IPS DF 4.7 (cell line): ENCODE measurements around the gene KRTAP5-4.
"Not testable (repeated sequence)": the region's sequence is repeated elsewhere in the genome, so short reads cannot be mapped to it uniquely, and the experiment has no call there.

ENCODE experiments used
- DNase-seq: peaks from one replicate; pipeline ENCODE4 v3.0.0-alpha.2; 2013; ENCODE audit warnings: low spot score; ENCODE audit errors: extremely low read depth

The KRTAP5-4 gene, protein sequence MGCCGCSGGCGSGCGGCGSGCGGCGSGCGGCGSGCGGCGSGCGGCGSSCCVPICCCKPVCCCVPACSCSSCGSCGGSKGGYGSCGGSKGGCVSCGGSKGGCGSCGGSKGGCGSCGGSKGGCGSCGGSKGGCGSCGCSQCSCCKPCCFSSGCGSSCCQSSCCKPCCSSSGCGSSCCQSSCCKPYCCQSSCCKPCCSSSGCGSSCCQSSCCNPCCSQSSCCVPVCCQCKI

GRCh38 chr11:1622086-1622485 is at the start of gene KRTAP5-4:
Gene KRTAP5-4 (minus strand): TSS chr11:1622138. CDS start chr11:1622093, 45 bp downstream.
- DNase-seq, result no peak

DNA sequence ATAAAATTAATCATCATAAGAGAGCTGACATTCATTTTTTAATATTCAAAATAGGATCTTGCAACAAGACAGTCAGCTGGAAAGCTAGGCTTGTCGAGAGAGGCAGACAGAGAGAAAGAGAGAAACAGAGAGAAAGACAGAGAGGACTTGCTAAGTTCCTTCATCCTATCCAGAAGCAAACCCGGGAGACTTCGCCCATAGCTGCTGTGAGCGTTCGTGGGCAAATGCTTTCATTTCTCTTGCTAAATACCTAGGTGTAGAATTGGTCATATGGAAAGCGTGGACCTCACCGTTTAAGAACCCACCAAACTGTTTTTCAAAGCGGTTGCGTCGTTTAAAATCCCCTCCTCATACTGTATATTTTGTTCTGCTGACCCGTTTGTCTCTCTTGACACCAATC is 49.7 kb upstream of the KRTAP5-4 start:
- no peak for DNase-seq

DNA sequence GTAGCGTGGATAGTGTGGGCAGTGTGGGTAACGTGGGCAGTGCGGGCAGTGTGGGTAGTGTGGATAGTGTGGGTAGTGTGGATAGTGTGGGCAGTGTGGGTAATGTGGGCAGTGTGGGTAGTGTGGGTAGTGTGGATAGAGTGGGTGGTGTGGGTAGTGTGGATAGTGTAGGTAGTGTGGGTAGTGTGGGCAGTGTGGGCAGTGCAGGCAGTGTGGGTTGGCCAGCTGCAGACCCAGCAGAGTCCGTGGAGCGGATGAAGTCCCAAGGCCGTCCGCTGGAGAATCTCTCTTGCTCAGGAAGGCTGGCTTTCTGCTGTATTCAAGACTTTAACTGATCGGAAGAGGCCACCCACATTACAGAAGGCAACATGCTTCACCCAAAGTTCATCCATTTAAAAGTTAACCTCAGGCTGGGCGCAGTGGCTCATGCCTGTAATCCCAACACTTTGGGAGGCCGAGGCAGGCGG is 49.0 kb upstream of the KRTAP5-4 start:
- no peak for DNase-seq

DNA sequence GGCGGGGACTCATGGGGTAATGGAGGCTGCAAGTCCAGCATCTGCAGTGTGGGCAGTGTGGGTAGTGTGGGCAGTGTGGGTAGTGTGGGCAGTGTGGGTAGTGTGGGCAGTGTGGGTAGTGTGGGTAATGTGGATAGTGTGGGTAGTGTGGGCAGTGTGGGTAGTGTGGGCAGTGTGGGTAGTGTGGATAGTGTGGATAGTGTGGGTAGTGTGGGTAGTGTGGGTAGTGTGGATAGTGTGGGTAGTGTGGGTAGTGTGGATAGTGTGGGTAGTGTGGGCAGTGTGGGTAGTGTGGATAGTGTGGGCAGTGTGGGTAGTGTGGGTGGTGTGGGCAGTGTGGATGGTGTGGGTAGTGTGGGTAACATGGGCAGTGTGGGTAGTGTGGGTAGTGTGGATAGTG is 48.5 kb upstream of the KRTAP5-4 start:
- not testable (repeated sequence) for DNase-seq

GRCh38 chr11:1669546-1670218 is 47.7 kb upstream of the KRTAP5-4 start:
- DNase-seq, result no peak

GRCh38 chr11:1668911-1669473 is 47.1 kb upstream of the KRTAP5-4 start:
- DNase-seq, result no peak

DNA sequence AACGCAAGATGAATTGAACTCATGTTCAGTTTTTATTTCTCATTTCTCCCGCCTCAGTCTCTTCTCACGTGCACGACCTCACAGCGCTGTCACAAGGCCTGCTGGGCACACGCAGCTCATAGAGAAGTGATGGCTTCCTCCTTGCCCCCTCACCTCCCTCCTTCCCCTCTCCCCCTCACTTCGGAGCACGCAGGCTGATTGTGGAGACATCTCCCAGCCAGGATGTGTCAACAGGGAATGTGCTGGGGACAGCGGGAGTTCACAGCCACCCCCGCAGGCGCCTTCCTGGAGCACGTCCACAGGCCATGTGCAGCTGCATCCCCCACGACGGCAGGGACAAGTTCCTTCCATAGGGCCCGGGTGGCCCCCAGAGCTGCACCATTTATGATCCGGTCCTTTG is 46.0 kb upstream of the KRTAP5-4 start:
- no peak for DNase-seq

DNA sequence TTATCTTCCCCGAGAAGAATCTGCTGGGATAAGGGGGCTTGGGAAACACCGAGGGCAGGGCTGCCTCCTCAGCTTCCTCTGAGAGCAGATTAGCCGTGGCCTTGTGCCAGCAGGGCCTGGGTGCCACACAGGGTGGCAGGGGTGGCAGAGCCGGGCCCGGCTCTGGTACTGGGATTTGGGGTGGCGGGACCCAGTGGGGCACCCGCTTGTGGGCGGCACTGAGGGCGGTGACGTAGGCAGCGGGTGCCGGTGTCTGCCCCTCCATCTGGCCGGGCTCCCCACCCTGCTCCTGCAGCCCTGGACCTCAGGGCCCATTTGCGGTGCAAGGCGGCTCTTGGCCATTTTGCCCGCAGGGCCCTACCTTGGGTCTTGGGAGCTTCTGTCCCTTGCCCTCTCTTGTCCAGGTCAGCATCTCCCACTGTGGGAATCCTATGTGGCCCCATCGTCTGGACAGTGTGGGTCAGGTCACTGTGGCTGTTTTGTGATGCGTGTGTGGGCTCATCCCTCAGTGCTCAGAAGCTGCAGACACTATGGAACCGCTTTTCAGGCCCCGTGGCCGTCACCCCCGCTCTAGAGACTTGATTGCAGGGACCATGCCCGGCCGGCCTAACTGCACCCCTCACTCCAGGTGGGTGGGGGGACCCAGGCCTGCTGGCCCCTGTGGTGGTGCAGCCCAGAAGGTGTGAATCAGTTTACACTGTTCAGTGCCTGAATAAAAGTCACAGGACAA is 45.3 kb upstream of the KRTAP5-4 start:
- DNase-seq, result no peak

- no peak for DNase-seq
These were observed 43.4 kb upstream of the KRTAP5-4 start for GRCh38 chr11:1665313-1665712.

- DNase-seq, result not testable (repeated sequence)
These were observed 40.9 kb upstream of the KRTAP5-4 start for GRCh38 chr11:1662699-1663283.

DNA sequence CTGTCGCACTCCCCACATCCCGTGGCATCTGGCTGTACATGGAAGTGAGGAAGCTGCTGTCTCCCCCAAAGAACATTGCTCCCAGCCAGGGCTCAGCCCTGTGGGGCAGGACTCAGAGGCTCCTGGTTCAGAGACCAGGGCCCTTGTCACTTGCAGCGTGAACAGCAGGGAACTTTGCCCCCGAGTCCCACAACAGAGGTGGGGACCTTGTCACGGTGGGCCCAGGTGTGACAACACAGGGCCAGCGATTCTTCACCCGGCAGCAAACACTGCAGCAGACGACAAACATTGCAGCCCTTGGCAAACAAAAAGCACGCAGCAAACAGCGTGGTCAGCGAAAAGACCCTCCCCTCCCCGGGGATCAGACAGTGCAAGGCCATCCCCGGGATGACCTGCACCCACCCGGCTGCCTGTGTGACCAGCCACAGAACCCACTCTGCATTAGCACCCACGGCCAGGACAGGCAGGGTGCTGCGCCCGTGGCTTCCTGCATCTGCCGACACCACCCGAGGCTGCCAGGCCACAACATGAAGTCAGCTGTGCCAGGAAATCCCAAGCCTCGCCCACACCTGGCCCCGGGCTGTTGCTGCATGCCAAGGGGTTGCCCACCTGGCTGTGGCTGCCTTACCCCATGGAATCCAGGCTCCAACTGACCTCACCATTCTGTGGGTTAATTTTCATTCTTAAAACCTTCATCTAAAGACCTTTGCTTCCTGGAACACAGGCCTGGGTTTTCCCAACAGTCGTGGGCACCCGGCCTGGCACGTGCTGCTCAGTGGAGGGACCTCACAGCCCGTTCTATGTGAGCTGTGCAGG is 39.7 kb upstream of the KRTAP5-4 start:
- not testable (repeated sequence) for DNase-seq

- DNase-seq, result no peak
These were observed 38.4 kb upstream of the KRTAP5-4 start for GRCh38 chr11:1660111-1660867.

- no peak for DNase-seq
These were observed 37.6 kb upstream of the KRTAP5-4 start for GRCh38 chr11:1659506-1659905.

GRCh38 chr11:1656670-1657069 is 34.7 kb upstream of the KRTAP5-4 start:
- no peak for DNase-seq

- no peak for DNase-seq
These were observed 34.1 kb upstream of the KRTAP5-4 start for GRCh38 chr11:1656061-1656441.

- no peak for DNase-seq
These were observed 33.5 kb upstream of the KRTAP5-4 start for GRCh38 chr11:1655168-1656060.

- no peak for DNase-seq
These were observed 32.6 kb upstream of the KRTAP5-4 start for GRCh38 chr11:1654388-1655167.
